HEK293T (cell line): ENCODE data around the gene HOXC12.
A peak's percentile ranks its signal among the peaks of the same experiment; 100 is the strongest.

Experiments used
- CTCF ChIA-PET: fragments of 350-600 bp; formaldehyde crosslinking; extraction: SDS; loops from one replicate; lab custom pipeline; 2021; ENCODE audit warnings: antibody characterized with exemption, inconsistent platforms; lab: Yijun Ruan, JAX
- POLR2A ChIA-PET: fragments of 350-600 bp; formaldehyde crosslinking; extraction: SDS; loops from one replicate; lab custom pipeline; 2020; ENCODE audit warnings: antibody characterized with exemption, inconsistent platforms; lab: Yijun Ruan, JAX
- DNase-seq: peaks from one replicate; pipeline ENCODE4 v3.0.0; 2012; ENCODE audit warnings: mixed read lengths; ENCODE audit errors: extremely low spot score
- ARNT ChIP-seq: fragments of 450-650 bp; IDR thresholded peaks from 2 replicates; pipeline ENCODE4 v1.6.1; 2017; ENCODE audit warnings: mild to moderate bottlenecking
- BHLHE40 ChIP-seq: fragments of 450-650 bp; IDR thresholded peaks from 2 replicates; pipeline ENCODE4 v1.6.1; 2016; ENCODE audit warnings: mild to moderate bottlenecking, moderate library complexity, borderline replicate concordance
- CTBP1 ChIP-seq: fragments of 450-650 bp; IDR thresholded peaks from 2 replicates; pipeline ENCODE4 v1.6.1; 2016; ENCODE audit warnings: borderline replicate concordance
- ELF4 ChIP-seq: fragments of 450-650 bp; IDR thresholded peaks from 2 replicates; pipeline ENCODE4 v1.6.1; 2017; ENCODE audit warnings: antibody characterized with exemption
- FOXA1 ChIP-seq: fragments of 450-650 bp; IDR thresholded peaks from 2 replicates; pipeline ENCODE4 v1.6.1; 2016; ENCODE audit warnings: mild to moderate bottlenecking
- FOXK2 ChIP-seq: fragments of 450-650 bp; IDR thresholded peaks from 2 replicates; pipeline ENCODE4 v1.6.1; 2016; ENCODE audit warnings: mild to moderate bottlenecking
- FOXM1 ChIP-seq: fragments of 450-650 bp; IDR thresholded peaks from 2 replicates; pipeline ENCODE4 v1.6.1; 2017; ENCODE audit warnings: mild to moderate bottlenecking, borderline replicate concordance
- HDGF ChIP-seq: fragments of 450-650 bp; IDR thresholded peaks from 2 replicates; pipeline ENCODE4 v1.6.1; 2017; ENCODE audit warnings: antibody characterized with exemption, borderline replicate concordance
- L3MBTL2 ChIP-seq: fragments of 450-650 bp; conservative IDR thresholded peaks from 2 replicates; pipeline ENCODE4 v1.6.1; 2016; ENCODE audit warnings: mild to moderate bottlenecking
- LEF1 ChIP-seq: fragments of 450-650 bp; IDR thresholded peaks from 2 replicates; pipeline ENCODE4 v1.6.1; 2017; ENCODE audit warnings: mild to moderate bottlenecking, borderline replicate concordance
- NFRKB ChIP-seq: fragments of 450-650 bp; IDR thresholded peaks from 2 replicates; pipeline ENCODE4 v1.6.1; 2016; ENCODE audit warnings: mild to moderate bottlenecking, moderate library complexity
- PKNOX1 ChIP-seq: fragments of 450-650 bp; IDR thresholded peaks from 2 replicates; pipeline ENCODE4 v1.6.1; 2016
- SP1 ChIP-seq: fragments of 450-650 bp; IDR thresholded peaks from 2 replicates; pipeline ENCODE4 v1.6.1; 2017
- SUZ12 ChIP-seq: fragments of 450-650 bp; IDR thresholded peaks from 2 replicates; pipeline ENCODE4 v1.6.1; 2016; ENCODE audit warnings: mild to moderate bottlenecking
- TARDBP ChIP-seq: fragments of 450-650 bp; IDR thresholded peaks from 2 replicates; pipeline ENCODE4 v1.6.1; 2016
- ZNF384 ChIP-seq: fragments of 450-650 bp; IDR thresholded peaks from 2 replicates; pipeline ENCODE4 v1.6.1; 2016

The HOXC12 gene

DNA sequence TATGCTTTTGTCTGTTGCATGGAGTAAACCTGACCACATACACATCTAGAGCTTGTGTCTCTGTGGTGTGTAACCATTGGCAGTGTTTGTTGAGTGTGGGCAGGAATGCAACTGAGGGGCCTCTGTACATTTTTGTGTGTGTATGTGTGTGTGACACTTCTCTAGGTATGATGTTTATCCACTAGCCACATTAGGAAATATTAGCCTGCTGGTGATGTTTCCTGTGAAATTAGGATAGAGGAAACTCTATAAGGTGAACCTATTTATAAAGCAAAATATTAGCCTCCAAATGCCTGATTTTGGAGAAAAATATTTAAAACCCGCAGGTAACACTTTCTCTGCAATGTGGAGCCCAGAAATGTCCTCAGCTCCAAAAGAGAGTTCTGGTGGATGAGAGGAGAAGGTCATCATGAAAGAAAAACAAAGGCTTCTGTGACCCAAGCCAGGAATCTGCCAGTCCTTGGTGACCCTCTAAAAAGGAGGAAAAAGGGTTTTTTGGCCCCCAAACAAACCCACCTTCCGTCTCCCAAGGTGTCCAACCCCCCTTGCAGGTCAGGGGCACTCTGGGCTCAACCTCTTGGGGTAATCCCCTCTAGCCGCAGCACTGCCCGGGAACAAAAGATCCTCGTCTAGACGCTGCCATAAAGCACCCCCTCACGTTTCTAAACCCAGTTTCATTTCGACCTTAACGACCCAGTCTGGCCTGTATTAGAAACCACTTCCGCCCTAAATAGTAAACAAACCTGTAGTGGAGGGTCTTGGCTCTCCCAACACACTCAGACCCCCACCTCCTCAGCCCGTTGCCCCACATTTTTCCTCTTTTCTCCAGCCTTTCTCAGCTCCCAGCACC, 23.1 kb downstream of the HOXC12 start:
- POLR2A ChIA-PET: interaction anchor here (1.0 to 2.5 kb wide), 7 partner anchors 10 to 302 kb away, joined by 3 to 12 read pairs (median 8); partner anchors contain the start of genes CBX5, HNRNPA1 and HOXC13
- CTCF ChIA-PET: no interaction called here
- TF ChIP-seq SUZ12: no peak
- no peak for TF ChIP-seq LEF1
- TF ChIP-seq FOXA1: no peak
- no peak for TF ChIP-seq FOXM1
- no peak for TF ChIP-seq BHLHE40
- TF ChIP-seq TARDBP: no peak
- no peak for TF ChIP-seq L3MBTL2
- no peak for TF ChIP-seq ARNT
- DNase-seq: no peak

- POLR2A ChIA-PET: interaction anchor here (1.1 to 2.5 kb wide), 6 partner anchors 11 to 39 kb away, joined by 3 to 12 read pairs (median 8); partner anchors contain the start of genes HOXC13 and HOXC9
- no peak for DNase-seq
- TF ChIP-seq FOXA1 (no peak), NFRKB (no peak), LEF1 (no peak), HDGF (no peak), ZNF384 (no peak), FOXM1 (no peak), CTBP1 (no peak; the same call in 1 of the 2 replicates), ARNT (no peak), SP1 (no peak), FOXK2 (no peak), PKNOX1 (no peak), SUZ12 (no peak), TARDBP (no peak)
- CTCF ChIA-PET: interaction anchor here (0.5 to 1.5 kb wide), 4 partner anchors 14 to 343 kb away, joined by 3 to 4 read pairs (median 3); no protein-coding TSS in a partner anchor
Observed at GRCh38 chr12:53978477-53979356, 24.0 kb downstream of the HOXC12 start.

GRCh38 chr12:53980104-53980801, 25.6 kb downstream of the HOXC12 start:
- no peak for DNase-seq
- TF ChIP-seq FOXM1 (no peak), PKNOX1 (peak; percentile 87; the same call in 1 of the 2 replicates), ARNT (no peak)
- ChIA-PET POLR2A (interaction anchor here (0.6 to 1.9 kb wide), 3 partner anchors 20 to 208 kb away, joined by 3 to 7 read pairs (median 3); partner anchors contain the start of gene HOXC9), CTCF (interaction anchor here (0.7 to 1.5 kb wide), 2 partner anchors 27 to 234 kb away, joined by 3 to 4 read pairs; no protein-coding TSS in a partner anchor)

DNA sequence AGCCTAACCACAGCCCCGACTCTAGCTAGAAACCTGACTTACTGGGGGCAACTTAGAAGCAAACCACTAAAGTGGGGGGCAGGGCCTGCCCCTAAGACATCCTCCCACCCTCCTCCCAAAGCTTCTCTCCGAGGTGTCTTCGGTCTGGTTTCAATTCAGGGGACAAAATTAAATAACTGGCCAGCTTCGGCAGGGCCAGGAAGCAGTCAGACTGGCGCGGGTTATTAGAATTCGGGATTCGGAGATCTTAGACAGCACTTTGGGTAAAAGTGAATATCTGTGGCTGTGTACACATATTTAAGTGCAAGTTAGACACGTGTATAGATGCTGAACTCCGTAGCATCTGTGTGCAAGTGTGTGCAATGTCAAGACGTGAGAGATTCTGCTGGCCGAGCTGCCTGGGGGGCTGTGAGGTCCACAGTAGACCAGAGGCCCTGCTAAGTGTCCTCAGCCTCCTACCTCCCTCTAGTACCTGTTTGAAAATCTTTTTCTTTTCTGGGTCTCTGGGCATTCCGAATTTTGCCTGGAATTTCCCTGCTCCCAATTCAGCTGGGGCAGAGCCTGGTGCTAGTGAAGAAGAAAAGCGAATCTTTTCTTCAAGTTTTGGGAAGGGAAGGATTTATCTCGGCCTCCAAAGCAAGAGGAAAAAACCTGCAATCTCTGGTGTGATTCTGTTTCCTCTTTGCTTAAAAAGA, 26.2 kb downstream of the HOXC12 start:
- ChIA-PET POLR2A (interaction anchor here (0.6 to 1.9 kb wide), 2 partner anchors 20 to 209 kb away, joined by 3 to 7 read pairs; partner anchors contain the start of gene HOXC9), CTCF (interaction anchor here (0.7 kb wide), 1 partner anchor 235 kb away, joined by 4 read pairs; no protein-coding TSS in a partner anchor)
- DNase-seq: no peak
- TF ChIP-seq ARNT (no peak), PKNOX1 (no peak), FOXA1 (no peak), LEF1 (no peak), ELF4 (no peak), FOXM1 (no peak), SUZ12 (no peak), HDGF (no peak), SP1 (no peak), BHLHE40 (no peak), CTBP1 (no peak), NFRKB (no peak), FOXK2 (no peak), TARDBP (no peak), L3MBTL2 (no peak), ZNF384 (no peak)
